Breast epithelium (tissue), 4 donors: ENCODE results near the gene FTO. TPM values are rescaled to one million over a fixed set of nuclear protein-coding genes. Genes with fewer than 3 reads are reported as not detected.

Source experiments
- DNase-seq, 2 donors: peaks; one replicate each; pipeline ENCODE4 v3.0.0-alpha.2; 2019; ENCODE audit warnings: low spot score in 2 of 2
- H3K27ac ChIP-seq, 2 donors: fragments of 200-600 bp; sonication (generic) in 1 of 2; one replicate each; pipeline ENCODE4 v1.5.1; 2016 to 2019; ENCODE audit warnings: mild to moderate bottlenecking in 1 of 2
- H3K27me3 ChIP-seq, 2 donors: fragments of 200-600 bp; sonication (generic) in 1 of 2; one replicate each; pipeline versions ENCODE4 v1.5.1 to v1.6.0; 2017 to 2019; ENCODE audit warnings: control low read depth in 1 of 2, mild to moderate bottlenecking in 1 of 2
- H3K36me3 ChIP-seq: fragments of 200-600 bp; one replicate; pipeline ENCODE4 v1.5.1; 2019
- H3K4me1 ChIP-seq, 2 donors: fragments of 200-600 bp; sonication (generic); one replicate each; pipeline ENCODE4 v1.5.1; 2016 to 2019; ENCODE audit warnings: control low read depth in 1 of 2
- H3K4me3 ChIP-seq, 3 donors: fragments of 200-600 bp; sonication (generic); 1 replicate in 2 of 3; 2 replicates in 1 of 3; pipeline ENCODE4 v1.5.1; 2016 to 2019; ENCODE audit warnings: mild to moderate bottlenecking in 3 of 3, moderate library complexity in 2 of 3
- H3K9me3 ChIP-seq, 2 donors: fragments of 200-600 bp; sonication (generic) in 1 of 2; one replicate each; pipeline ENCODE4 v1.5.1; 2016 to 2019; ENCODE audit warnings: control low read depth in 1 of 2
- POLR2A ChIP-seq: fragments of 450-650 bp; IDR thresholded peaks from one replicate; pipeline ENCODE4 v1.6.1; 2016; ENCODE audit warnings: antibody characterized with exemption, mild to moderate bottlenecking, moderate library complexity
- POLR2AphosphoS5 ChIP-seq, 3 donors: sonication (generic); formaldehyde crosslinking; IDR thresholded peaks; one replicate each; pipeline ENCODE4 v1.6.1; 2017; ENCODE audit warnings: antibody characterized with exemption in 3 of 3
- intact Hi-C: fragments of 100-400 bp; cut with DNase I; formaldehyde crosslinking; loops from one replicate; pipeline ENCODE4 v1.15.1; 2023; ENCODE audit warnings: low total_unique reads
- total RNA-seq, 3 donors: library from RNA; depleted of rRNA; stranded (reverse); fragments of >200 nt; gene quantifications; one replicate each; pipeline ENCODE4 v1.1.0, GENCODE V29; 2016
- TF ChIP-seq, protein P1 (sequence below), 3 donors: fragments of 450-650 bp; IDR thresholded peaks; one replicate each; pipeline ENCODE4 v1.5.1; 2016 to 2017; ENCODE audit warnings: antibody characterized with exemption in 3 of 3, mild to moderate bottlenecking in 3 of 3, moderate library complexity in 3 of 3

The FTO gene
- total RNA-seq, 3 donors from 2014 or later, result 109 to 193 (median 174) TPM

DNA sequence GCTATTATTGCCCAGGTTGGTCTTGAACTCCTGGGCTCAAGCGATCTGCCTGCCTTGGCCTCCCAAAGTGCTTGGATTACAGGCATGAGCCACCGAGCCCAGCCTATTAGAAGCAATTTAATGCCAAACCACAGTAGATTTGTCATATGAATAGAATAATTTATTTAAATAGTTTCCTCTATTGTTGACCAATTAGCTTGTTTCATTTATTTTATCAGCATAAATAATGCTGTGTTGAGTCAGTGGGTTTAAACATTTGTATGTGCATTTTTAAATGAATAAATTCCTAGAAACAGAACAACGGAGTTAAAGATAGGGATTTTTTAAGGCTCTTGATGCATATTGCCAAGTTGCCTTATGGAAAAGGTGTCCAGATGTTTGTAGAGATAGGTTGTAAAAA, 26.7 kb downstream of the FTO start:
- intact Hi-C loops, result no loop called here
- no peak overlapping the region for H3K27ac ChIP-seq
- H3K36me3 ChIP-seq, result no peaks in the 10 kb centered on the region
- H3K4me1 ChIP-seq, result no peaks in the 10 kb centered on the region
- DNase-seq, result no peak
- no peaks in the 10 kb centered on the region for H3K9me3 ChIP-seq
- H3K27me3 ChIP-seq, result no peaks in the 10 kb centered on the region
- H3K4me3 ChIP-seq, result no peak overlapping the region
- TF ChIP-seq POLR2AphosphoS5 (IDR thresholded peaks at IDR 0.05), result no peak

DNA sequence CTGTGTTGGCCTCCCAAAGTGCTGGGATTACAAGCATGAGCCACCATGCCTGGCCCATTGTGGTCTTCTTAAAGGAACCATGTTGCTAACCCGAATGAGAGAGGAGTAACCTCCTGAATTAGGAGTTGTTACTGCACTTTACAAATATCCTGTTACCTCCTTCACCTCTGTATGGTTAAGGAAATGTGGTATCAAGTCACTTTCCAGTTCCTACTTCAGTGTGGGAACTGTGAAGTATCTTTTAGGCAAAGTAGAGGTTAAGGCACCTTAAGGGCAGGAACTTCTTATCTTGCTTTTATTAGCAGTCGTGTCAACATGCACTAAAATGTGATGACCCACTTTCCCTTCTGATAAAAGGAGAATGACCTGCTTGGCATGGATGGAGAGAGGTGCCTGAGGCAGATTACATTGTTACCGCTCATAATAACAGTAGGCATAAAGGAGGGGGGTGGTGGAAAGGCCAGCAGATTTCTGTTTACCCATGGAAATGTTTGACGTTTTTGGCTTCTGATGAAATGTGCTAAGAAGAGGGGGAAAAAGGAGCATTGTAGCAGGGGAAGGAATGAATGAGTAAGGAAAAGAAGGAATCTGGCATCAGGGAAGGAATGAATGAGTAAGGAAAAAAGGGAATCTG, 28.5 kb downstream of the FTO start:
- Histone ChIP-seq H3K4me3 (no peak overlapping the region), H3K4me1 (no peaks in the 10 kb centered on the region), H3K27me3 (no peaks in the 10 kb centered on the region), H3K27ac (no peak overlapping the region), H3K9me3 (no peaks in the 10 kb centered on the region), H3K36me3 (no peaks in the 10 kb centered on the region)
- TF ChIP-seq POLR2AphosphoS5 (IDR thresholded peaks at IDR 0.05) (no peak), POLR2A (no peak)
- TF ChIP-seq, protein P1, sequence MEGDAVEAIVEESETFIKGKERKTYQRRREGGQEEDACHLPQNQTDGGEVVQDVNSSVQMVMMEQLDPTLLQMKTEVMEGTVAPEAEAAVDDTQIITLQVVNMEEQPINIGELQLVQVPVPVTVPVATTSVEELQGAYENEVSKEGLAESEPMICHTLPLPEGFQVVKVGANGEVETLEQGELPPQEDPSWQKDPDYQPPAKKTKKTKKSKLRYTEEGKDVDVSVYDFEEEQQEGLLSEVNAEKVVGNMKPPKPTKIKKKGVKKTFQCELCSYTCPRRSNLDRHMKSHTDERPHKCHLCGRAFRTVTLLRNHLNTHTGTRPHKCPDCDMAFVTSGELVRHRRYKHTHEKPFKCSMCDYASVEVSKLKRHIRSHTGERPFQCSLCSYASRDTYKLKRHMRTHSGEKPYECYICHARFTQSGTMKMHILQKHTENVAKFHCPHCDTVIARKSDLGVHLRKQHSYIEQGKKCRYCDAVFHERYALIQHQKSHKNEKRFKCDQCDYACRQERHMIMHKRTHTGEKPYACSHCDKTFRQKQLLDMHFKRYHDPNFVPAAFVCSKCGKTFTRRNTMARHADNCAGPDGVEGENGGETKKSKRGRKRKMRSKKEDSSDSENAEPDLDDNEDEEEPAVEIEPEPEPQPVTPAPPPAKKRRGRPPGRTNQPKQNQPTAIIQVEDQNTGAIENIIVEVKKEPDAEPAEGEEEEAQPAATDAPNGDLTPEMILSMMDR (IDR thresholded peaks at IDR 0.05), result no peak
- intact Hi-C loops, result no loop called here
- no peak for DNase-seq

DNA sequence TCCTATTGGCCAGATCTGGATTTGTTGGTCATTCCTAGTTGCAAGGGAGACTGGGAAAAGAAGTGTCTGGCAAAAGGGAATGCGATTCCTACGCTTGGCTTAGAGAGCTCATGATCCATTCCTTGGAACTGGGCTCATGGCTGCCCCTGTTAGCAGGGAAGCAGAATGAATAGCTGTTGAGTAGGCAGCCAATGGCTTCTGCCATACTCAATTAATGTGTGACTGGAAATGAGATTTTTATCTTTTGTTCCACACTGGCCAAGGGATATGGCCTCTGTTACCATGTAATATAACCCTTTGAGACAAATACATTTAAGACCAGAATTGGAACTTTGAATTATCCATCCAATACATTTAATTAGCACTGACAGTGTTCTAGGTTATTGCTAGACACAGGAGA, 31.0 kb downstream of the FTO start:
- Histone ChIP-seq H3K4me3 (no peak overlapping the region), H3K27ac (no peak overlapping the region), H3K27me3 (no peaks in the 10 kb centered on the region), H3K4me1 (no peaks in the 10 kb centered on the region), H3K9me3 (no peaks in the 10 kb centered on the region), H3K36me3 (no peaks in the 10 kb centered on the region)
- TF ChIP-seq POLR2A (no peak), POLR2AphosphoS5 (IDR thresholded peaks at IDR 0.05) (no peak)
- TF ChIP-seq, protein P1 (IDR thresholded peaks at IDR 0.05), result no peak
- DNase-seq, result no peak
- intact Hi-C loops, result no loop called here

DNA sequence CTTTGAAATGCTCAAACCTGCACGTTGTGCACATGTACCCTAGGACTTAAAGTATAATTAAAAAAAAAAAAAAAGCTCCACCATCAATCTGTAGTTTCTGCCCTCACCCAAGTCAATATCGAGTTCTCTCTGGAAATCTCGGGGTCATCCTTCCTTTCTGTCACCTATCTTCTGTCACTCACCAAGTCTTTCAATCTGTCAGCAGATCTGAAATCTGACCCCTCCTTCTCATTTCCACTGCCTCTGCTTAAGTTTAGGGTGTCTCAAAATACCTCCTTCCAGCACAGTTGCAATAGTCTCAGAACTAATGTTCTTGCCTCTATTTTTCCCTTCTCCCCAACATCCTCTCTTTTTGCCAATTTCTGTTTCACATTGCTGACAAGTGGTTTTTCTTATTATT, 32.3 kb downstream of the FTO start:
- no peak for DNase-seq
- Histone ChIP-seq H3K36me3 (no peaks in the 10 kb centered on the region), H3K4me1 (no peaks in the 10 kb centered on the region), H3K9me3 (no peaks in the 10 kb centered on the region), H3K27me3 (no peaks in the 10 kb centered on the region), H3K4me3 (no peak overlapping the region), H3K27ac (no peak overlapping the region)
- intact Hi-C loops, result no loop called here
- no peak for TF ChIP-seq POLR2AphosphoS5 (IDR thresholded peaks at IDR 0.05)
- TF ChIP-seq POLR2A, result no peak
- TF ChIP-seq, protein P1 (IDR thresholded peaks at IDR 0.05), result no peak

DNA sequence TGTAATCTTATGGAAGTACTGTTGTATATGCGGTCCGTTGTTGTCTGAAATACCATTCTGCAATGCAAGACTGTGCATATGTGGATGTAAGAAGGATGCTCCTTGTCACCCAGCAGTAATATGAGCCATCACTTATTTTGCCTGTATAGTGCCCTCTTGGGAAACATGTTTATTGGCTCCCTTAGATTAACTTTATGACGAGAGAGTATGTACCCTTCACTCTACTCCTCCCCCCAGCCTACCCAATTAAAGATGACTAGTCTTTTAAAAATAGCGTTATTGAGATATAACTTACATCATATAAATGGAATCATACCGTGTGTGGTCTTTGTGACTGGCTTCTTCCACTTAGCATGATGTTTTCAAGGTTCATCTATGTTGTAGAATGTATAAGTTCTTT, 33.6 kb downstream of the FTO start:
- no peaks in the 10 kb centered on the region for H3K4me1 ChIP-seq
- H3K9me3 ChIP-seq, result no peaks in the 10 kb centered on the region
- H3K27ac ChIP-seq, result no peak overlapping the region
- no peak for DNase-seq
- intact Hi-C loops, result no loop called here
- TF ChIP-seq POLR2AphosphoS5 (IDR thresholded peaks at IDR 0.05) (no peak), POLR2A (no peak)
- TF ChIP-seq, protein P1 (IDR thresholded peaks at IDR 0.05), result no peak
- H3K4me3 ChIP-seq, result no peak overlapping the region
- H3K36me3 ChIP-seq, result no peaks in the 10 kb centered on the region
- no peaks in the 10 kb centered on the region for H3K27me3 ChIP-seq

DNA sequence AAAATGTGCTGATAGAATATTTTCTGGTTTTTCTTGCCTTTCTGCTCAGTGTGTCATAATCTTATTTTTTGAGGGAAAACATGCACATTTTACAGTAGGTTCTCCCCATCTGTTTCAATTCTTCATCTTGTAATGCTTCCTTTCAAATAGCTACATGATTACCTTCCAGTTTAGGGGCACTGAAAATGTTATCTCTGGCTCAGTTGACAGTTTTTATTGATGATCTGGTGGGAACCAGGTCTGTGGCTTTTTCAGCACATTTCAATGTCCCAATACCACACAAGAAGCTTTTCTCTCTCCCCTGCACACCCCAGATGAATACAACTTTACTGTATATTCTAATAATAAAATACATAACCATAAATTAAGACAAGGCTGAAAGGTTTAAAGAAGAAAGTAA, 36.5 kb downstream of the FTO start:
- Histone ChIP-seq H3K36me3 (no peaks in the 10 kb centered on the region), H3K9me3 (no peaks in the 10 kb centered on the region), H3K4me3 (no peak overlapping the region), H3K27me3 (no peaks in the 10 kb centered on the region), H3K4me1 (peaks cover 0 to 2% of the 10 kb centered on the region in 2 donors), H3K27ac (no peak overlapping the region)
- no peak for DNase-seq
- TF ChIP-seq, protein P1 (IDR thresholded peaks at IDR 0.05), result no peak
- no peak for TF ChIP-seq POLR2AphosphoS5 (IDR thresholded peaks at IDR 0.05)
- TF ChIP-seq POLR2A, result no peak
- intact Hi-C loops, result no loop called here
